ENCODE data around the gene CCNE1. TPM values are rescaled to one million over a fixed set of nuclear protein-coding genes. Genes with fewer than 3 reads are reported as not detected.

Gene CCNE1
- total and polyA plus RNA-seq, 10 of the 15 experiments (the other 5 are each of a cell fraction or from before 2014, with no cell fraction given), result 6.3 to 44.2 (median 35.8) TPM

- TF ChIP-seq KDM1A (IDR thresholded peaks at IDR 0.05; ENCODE audit: borderline replicate concordance) (no peak), NFYB (IDR thresholded peaks at IDR 0.05; ENCODE audit: insufficient read depth, low read depth, low read length) (no peak)
Observed at GRCh38 chr19:29831041-29831548, 19.3 kb downstream of the CCNE1 start (continued).

- no peak for FAIRE-seq
- 58% methylated on average over 9 of the region's 9 CpGs for whole genome bisulfite sequencing (ENCODE audit: insufficient coverage, insufficient replicate concordance, low lambda C conversion rate, missing lambda C conversion rate)
- H3K9ac ChIP-seq (ENCODE audit: control insufficient read depth, insufficient read depth, low read length), result no peak overlapping the region
- no peak for TF ChIP-seq PAX5 (IDR thresholded peaks at IDR 0.05; ENCODE audit: borderline replicate concordance, low read depth, low read length)
- no peak for TF ChIP-seq MEF2B (IDR thresholded peaks at IDR 0.05; ENCODE audit: partially characterized antibody, poor library complexity, severe bottlenecking)
- no peak for TF ChIP-seq ZNF384 (IDR thresholded peaks at IDR 0.05; ENCODE audit: borderline replicate concordance, low read depth, low read length)
- TF ChIP-seq, protein P1, sequence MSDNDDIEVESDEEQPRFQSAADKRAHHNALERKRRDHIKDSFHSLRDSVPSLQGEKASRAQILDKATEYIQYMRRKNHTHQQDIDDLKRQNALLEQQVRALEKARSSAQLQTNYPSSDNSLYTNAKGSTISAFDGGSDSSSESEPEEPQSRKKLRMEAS (IDR thresholded peaks at IDR 0.05; ENCODE audit: low read depth, low read length), result no peak
- TF ChIP-seq SMARCA5 (IDR thresholded peaks at IDR 0.05), result no peak
- TF ChIP-seq ZBTB11 (CRISPR knock-in tag; IDR thresholded peaks at IDR 0.05), result no peak
- TF ChIP-seq, protein P2, sequence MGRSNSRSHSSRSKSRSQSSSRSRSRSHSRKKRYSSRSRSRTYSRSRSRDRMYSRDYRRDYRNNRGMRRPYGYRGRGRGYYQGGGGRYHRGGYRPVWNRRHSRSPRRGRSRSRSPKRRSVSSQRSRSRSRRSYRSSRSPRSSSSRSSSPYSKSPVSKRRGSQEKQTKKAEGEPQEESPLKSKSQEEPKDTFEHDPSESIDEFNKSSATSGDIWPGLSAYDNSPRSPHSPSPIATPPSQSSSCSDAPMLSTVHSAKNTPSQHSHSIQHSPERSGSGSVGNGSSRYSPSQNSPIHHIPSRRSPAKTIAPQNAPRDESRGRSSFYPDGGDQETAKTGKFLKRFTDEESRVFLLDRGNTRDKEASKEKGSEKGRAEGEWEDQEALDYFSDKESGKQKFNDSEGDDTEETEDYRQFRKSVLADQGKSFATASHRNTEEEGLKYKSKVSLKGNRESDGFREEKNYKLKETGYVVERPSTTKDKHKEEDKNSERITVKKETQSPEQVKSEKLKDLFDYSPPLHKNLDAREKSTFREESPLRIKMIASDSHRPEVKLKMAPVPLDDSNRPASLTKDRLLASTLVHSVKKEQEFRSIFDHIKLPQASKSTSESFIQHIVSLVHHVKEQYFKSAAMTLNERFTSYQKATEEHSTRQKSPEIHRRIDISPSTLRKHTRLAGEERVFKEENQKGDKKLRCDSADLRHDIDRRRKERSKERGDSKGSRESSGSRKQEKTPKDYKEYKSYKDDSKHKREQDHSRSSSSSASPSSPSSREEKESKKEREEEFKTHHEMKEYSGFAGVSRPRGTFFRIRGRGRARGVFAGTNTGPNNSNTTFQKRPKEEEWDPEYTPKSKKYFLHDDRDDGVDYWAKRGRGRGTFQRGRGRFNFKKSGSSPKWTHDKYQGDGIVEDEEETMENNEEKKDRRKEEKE (IDR thresholded peaks at IDR 0.05), result no peak
- TF ChIP-seq ETV6 (conservative IDR thresholded peaks at IDR 0.05 in 1 of 2, IDR thresholded peaks at IDR 0.05 in 1 of 2; ENCODE audit: borderline replicate concordance in 1 of 2, low read depth in 1 of 2), result no peak
- no peak for TF ChIP-seq ZNF622 (IDR thresholded peaks at IDR 0.05)
- no peak for TF ChIP-seq NR2C1 (IDR thresholded peaks at IDR 0.05)
- no peak for TF ChIP-seq TARDBP (IDR thresholded peaks at IDR 0.05; ENCODE audit: borderline replicate concordance)
- TF ChIP-seq EZH2 (IDR thresholded peaks at IDR 0.05; ENCODE audit: borderline replicate concordance, control insufficient read depth, low read depth, low read length), result no peak
- no peak for TF ChIP-seq GABPA (IDR thresholded peaks at IDR 0.05; ENCODE audit: low read depth)
- no peak for TF ChIP-seq MEF2A (IDR thresholded peaks at IDR 0.05; ENCODE audit: insufficient read depth, low read depth, low read length)
- TF ChIP-seq STAT1 (conservative IDR thresholded peaks at IDR 0.05), result no peak
Observed at GRCh38 chr19:29831686-29832085, 19.9 kb downstream of the CCNE1 start.

More at GRCh38 chr19:29831686-29832085, 19.9 kb downstream of the CCNE1 start:
- Histone ChIP-seq H4K20me1 (ENCODE audit: control insufficient read depth, insufficient read depth) (no peaks in the 10 kb centered on the region), H3K4me2 (ENCODE audit: control insufficient read depth, insufficient read depth) (no peak overlapping the region), H3K27ac (ENCODE audit: control insufficient read depth, insufficient read depth) (no peak overlapping the region), H3K9me3 (replicated peaks; ENCODE audit: control insufficient read depth, insufficient read depth, low read length) (no peaks in the 10 kb centered on the region), H3K4me1 (ENCODE audit: control insufficient read depth, insufficient read depth, low read length) (peaks cover 29% of the 10 kb centered on the region), H3K36me3 (ENCODE audit: control insufficient read depth in 2 of 2, insufficient read depth in 2 of 2, low read length in 1 of 2) (no peaks in the 10 kb centered on the region), H2AFZ (ENCODE audit: control insufficient read depth, low read depth, low read length) (peak overlapping the region; percentile 30), H3K4me3 (peak overlapping the region; percentile 17; the same call in 1 of the 2 replicates), H3K79me2 (ENCODE audit: control insufficient read depth, insufficient read depth, low read length) (no peaks in the 10 kb centered on the region), H3K27me3 (replicated peaks in 1 of 2; ENCODE audit: control insufficient read depth in 2 of 2, insufficient read depth in 2 of 2, low read length in 1 of 2) (no peaks in the 10 kb centered on the region)
- intact Hi-C loops (cut with micrococcal nuclease; ENCODE audit: unreplicated experiment), result no loop called here
- CTCF ChIA-PET, result interaction anchor here (0.7 to 1.7 kb wide), 2 partner anchors 11 to 41 kb away, joined by 3 to 4 read pairs; no protein-coding TSS in a partner anchor
- SMC1A ChIA-PET (ENCODE audit: uncharacterized antibody, unreplicated experiment), result no interaction called here
- BruUV-seq (replicated peaks), result no TSS peak
- in situ Hi-C loops (cut with MboI), result no loop called here
- DNase-seq (ENCODE audit: low read depth, low spot score) (no peak), ATAC-seq (no peak)
- POLR2A ChIA-PET, result no interaction called here
- RAD21 ChIA-PET (ENCODE audit: unreplicated experiment), result no interaction called here
